Measurements from ENCODE around the gene MED29.

Gene MED29

DNA sequence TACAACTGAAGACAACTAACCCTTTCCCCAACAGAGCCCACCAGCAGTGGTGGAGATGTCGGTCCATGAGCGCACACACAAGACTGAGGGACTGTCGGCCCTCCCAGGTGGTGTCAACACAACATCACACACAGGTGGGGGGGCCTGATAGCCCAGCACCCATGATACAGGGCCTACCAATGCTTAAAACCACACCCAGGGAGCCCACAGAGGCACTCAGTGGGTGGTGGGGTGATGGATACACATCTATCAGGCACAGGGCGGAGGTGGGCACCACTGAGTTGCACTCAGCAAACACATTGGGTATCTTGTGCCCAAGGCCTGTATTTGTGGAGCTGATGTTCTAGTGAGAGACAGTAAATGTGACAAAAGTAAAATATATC lies 8.5 kb downstream of the MED29 start:
- no peak for DNase-seq

DNA sequence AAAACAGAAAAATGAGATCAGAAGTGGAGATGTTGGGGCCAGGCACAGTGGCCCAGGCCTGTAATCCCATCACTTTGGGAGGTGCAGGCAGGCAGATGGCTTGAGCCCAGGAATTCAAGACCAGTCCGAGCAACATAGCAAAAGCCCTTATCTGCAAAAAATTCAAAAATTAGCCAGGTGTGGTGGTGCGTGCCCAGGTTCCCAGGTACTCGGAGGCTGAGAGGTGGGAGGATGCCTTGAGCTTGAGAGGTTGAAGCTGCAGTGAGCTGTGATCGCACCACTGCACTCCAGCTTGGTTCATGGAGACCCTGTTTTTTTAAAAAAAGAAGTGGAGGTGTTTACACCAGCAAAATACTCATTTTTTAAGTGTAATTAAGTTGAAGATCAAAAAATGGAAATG lies 8.9 kb downstream of the MED29 start:
- no peak for DNase-seq

DNA sequence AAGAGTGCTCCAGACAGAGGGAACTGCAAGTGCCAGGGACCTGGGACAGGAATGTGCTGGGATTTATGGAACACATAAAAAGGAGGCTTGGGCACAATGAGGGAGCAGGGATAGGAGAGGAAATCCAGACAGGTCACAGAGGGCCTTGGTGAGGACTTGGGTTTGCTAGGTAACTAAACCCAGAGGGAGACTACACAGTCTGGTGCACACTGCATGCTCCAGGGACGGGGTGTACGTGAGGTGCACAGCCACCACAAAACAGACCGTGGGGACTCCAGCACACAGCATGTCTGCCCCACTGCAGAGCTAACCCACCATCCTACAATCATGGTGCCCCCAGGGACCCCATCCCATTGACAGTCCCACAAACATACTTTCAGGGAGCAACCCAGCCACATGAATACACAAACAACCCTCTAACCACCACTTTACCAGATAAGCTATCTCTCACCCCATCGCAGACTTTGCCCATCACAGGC lies 9.9 kb downstream of the MED29 start:
- DNase-seq, result no peak

DNA sequence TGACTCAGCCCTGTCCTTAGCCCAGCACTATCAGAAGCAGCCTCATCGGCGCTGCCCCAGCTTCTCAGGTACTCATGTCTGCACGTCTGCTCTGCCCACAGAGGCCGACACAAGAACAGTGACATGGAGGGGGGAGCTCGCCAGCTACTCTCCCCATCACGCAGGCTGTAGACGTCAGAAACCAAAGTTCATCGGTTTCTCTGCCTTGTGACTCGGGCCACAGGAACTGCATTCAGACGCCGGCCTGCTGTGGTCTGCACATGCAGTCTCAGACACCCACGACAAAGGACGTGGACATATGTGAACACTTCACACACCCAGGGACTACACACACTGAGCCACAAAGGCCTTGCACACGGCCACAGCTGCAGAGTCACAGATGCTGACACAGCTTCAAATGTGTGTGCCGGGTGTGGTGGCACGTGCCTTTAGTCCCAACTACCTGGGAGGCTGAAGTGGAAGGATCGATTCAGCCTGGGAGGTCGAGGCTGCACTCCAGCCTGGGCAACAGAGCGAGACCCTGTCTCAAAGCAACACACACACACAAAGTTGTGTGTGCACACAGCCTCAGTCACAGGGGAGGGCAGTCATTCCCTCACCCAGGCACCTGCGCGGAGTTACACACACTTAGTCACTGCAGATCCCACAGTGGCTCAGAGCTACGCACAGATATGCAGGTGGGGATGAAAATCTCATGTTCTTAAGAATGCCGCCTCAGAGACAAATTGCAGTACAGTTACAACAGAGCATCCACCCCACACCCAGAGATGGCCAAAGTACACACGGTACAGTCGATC lies 10.6 kb downstream of the MED29 start:
- DNase-seq, result no peak

DNA sequence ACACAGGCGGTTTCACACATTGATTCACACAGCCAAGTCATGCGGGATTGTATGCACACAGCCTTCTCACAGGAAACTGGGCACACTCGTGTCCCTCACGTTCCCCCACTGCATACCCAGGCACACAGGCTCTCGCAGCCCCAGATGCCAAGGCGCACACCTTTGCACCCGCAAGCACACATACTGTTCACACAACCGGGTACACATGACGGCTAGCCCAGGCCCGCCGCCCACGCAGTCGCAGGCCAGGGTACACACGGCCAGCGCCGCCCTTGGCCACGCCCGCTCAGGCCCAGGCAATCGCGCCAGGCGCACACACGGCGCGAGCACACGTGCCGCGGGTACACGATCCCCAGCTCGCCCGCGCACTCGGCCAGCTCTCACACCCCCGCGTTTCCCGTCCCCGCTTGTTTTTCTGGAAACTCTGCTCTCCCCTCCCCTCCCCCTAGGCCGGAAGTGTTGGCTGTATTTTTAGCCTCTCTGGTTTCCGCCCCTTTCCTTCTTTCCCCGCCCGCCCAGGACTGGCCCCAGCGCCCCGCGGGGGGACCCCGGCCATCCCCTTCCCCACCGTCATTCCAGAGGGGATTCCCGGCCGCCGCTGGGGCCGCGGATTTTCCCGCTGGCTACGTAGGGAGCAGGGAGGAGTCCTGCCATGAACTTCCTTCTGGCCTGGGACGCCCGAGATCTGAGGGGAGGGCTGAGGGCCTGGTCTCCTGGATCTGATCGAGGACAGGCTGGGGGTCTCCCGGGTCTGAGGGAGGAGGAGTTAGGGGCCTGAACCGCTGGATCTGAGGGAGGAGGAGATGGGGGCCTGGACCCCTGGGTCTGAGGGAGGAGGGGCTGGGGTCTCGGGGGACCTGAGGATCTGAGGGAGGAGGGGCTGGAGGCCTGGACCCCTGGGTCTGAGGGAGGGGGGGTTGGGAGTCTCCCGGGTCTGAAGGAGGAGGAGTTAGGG lies 11.4 kb downstream of the MED29 start:
- DNase-seq, result peak; percentile 86

DNA sequence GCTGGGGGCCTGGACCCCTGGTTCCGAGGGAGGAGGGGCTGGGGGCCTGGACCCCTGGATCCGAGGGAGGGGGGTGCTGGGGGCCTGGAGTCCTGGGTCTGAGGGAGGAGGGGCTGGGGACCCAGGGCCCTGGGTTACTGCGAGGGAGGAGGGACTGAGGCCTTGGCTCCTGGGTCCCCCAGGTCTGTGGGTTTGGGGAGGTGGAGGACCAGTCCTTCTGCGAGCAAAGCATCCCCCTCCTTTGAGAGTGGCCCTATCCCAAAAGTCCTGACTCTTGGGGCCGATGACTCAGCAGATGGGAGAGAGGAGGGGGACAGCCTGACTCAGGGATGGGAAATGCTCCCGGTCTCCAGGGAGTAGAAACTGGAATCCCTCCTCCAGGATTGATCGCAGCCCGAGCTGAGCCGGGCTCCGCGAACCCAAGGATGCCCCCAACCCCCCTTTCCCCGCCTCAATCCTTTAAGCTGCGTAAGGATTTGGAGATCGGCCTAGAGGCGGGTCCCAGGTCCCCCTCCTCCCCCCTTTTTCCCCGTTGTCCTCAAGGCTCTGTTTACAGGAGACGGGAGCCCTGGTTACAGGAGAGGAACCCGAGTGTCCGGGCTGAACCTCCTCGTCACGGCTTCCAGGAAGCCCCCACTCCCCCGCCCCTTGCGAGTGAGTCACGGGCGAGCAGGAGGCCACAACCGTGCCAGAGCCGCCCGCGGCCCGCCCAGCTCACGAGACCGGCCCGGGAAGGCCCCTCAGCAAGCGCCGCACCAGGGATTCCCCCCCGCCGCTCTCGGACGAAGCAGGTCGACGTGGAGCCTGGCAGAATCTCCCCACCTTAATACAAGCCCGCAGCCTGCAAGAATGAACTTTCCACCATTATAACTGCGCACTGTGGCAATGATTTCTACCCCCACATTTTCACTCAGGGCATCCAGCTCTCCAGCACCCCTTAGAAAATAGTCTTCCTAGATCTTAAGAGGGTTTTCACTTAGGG lies 12.4 kb downstream of the MED29 start:
- peak; percentile 98 for DNase-seq

DNA sequence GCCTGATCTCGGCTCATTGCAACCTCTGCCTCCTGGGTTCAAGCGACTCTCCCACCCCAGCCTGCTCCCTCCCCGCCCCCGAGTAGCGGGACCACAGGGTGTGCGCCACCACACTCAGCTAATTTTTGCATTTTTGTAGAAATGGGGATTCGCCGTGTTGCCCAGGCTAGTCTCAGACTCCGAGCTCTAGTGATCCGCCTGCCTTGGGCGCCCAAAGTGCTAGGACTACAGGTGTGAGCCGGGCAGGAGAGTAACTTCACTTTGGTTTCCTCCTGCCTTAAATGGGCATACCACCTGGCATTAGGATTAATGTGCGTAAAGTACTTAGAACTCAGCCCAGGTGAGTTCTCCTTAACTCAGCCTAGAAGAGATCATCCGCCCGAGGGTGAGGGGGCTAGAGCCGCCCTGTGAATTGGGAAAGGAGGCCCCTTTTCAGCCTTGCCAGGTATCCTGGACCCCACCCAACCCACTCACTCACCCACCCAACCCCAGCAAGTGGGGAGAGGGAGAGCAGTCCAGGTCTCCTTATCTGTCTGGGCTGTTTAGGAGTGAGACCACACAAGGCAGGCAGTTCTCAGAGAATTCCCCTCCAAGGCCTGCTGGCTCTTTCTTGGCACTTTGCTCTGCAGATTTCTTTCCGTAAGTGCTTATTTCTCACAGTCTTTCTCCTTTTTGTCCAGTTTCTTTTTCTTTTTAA lies 14.2 kb downstream of the MED29 start:
- DNase-seq, result no peak

DNA sequence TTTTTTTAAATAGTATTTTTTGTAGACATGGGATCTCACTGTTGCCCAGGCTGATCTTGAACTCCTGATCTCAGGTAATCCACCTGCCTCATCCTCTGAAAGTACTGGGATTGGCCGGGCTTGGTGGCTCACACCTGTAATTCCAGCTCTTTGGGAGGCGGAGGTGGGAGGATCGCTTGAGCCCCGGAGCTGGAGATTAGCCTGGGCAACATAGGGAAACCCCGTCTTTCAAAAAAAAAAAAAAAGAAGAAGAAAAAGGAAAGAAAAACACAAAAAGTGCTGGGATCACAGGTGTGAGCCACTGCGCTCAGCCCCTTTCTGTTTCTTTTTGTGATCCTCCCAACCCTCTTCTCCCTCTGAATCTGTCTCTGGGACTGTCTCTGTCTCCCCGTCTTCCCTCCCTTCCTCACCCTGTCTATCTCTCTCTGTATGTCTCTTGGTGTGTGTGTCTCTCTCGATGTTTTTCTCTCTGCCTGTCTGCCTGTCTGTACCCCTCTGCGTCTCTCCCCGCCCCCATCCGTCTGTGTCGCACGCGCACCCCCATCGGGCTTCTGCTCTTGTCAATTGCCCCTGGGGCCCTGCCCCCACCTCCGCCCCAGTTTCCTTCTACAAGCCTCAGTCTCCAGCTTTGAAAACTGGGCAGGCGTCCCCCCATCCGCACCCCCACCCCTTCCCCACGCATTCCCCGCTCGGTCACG lies 14.9 kb downstream of the MED29 start:
- peak; percentile 36 for DNase-seq

DNA sequence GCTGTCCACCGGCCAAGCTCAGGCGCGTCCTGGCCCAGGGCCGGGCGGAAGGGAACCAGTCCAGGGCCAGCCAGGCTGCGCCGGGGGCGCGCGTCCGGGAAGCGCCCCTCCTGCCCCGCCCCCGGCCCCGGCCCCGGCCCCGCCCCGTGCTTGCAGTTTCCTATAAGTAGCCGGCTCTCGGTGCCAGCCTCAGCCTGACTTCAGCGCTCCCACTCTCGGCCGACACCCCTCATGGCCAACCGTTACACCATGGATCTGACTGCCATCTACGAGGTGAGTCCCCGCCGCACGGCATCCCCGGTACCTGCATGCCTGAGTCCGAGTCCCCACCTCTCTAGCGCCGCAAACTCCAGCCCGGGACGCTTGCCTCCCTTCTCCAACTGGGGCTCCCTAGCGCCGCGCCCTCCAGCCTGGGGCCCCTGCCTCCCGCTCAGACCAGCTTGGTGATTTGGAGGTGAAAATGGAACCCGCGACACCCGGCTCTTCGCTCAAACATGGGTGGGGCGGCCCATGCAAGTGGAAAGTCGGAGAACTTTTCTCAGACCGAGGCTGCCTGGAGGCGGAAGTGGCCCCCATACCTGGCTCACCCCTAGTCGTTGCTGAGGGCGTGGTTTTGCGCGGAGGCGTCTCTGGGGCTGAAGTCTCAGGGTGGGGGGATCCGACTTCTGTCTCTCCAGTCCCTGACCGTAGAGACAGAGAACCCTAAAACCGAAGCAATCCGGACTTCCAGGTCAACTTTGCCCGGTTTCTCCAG lies 15.7 kb downstream of the MED29 start, which contains the start of gene ZFP36:
Gene ZFP36 (plus strand): TSS at position 192 of the 754 bp plus-strand sequence. CDS start 58 bp downstream, at position 250.
- peak; percentile 89 for DNase-seq

DNA sequence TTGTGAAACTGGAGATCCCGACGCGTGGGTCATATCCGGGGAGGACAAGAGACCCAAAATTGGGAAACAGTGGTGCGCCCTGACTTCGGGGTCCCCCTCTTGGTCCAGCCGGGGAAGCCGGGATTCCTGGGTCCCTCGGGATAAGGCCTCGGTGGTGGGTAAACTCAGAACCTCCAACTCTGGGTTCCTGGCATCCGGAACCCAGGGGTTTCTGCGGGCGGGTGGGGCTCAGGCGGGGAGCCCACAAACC lies 16.2 kb downstream of the MED29 start:
- peak; percentile 44 for DNase-seq

DNA sequence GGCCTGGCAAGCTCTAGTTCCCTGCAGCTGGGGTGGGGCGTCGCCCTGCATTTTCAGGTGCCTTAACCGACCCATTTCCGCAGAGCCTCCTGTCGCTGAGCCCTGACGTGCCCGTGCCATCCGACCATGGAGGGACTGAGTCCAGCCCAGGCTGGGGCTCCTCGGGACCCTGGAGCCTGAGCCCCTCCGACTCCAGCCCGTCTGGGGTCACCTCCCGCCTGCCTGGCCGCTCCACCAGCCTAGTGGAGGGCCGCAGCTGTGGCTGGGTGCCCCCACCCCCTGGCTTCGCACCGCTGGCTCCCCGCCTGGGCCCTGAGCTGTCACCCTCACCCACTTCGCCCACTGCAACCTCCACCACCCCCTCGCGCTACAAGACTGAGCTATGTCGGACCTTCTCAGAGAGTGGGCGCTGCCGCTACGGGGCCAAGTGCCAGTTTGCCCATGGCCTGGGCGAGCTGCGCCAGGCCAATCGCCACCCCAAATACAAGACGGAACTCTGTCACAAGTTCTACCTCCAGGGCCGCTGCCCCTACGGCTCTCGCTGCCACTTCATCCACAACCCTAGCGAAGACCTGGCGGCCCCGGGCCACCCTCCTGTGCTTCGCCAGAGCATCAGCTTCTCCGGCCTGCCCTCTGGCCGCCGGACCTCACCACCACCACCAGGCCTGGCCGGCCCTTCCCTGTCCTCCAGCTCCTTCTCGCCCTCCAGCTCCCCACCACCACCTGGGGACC lies 16.6 kb downstream of the MED29 start:
- DNase-seq, result peak; percentile 34

DNA sequence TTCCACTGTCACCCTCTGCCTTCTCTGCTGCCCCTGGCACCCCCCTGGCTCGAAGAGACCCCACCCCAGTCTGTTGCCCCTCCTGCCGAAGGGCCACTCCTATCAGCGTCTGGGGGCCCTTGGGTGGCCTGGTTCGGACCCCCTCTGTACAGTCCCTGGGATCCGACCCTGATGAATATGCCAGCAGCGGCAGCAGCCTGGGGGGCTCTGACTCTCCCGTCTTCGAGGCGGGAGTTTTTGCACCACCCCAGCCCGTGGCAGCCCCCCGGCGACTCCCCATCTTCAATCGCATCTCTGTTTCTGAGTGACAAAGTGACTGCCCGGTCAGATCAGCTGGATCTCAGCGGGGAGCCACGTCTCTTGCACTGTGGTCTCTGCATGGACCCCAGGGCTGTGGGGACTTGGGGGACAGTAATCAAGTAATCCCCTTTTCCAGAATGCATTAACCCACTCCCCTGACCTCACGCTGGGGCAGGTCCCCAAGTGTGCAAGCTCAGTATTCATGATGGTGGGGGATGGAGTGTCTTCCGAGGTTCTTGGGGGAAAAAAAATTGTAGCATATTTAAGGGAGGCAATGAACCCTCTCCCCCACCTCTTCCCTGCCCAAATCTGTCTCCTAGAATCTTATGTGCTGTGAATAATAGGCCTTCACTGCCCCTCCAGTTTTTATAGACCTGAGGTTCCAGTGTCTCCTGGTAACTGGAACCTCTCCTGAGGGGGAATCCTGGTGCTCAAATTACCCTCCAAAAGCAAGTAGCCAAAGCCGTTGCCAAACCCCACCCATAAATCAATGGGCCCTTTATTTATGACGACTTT lies 17.4 kb downstream of the MED29 start:
- DNase-seq, result peak; percentile 66

DNA sequence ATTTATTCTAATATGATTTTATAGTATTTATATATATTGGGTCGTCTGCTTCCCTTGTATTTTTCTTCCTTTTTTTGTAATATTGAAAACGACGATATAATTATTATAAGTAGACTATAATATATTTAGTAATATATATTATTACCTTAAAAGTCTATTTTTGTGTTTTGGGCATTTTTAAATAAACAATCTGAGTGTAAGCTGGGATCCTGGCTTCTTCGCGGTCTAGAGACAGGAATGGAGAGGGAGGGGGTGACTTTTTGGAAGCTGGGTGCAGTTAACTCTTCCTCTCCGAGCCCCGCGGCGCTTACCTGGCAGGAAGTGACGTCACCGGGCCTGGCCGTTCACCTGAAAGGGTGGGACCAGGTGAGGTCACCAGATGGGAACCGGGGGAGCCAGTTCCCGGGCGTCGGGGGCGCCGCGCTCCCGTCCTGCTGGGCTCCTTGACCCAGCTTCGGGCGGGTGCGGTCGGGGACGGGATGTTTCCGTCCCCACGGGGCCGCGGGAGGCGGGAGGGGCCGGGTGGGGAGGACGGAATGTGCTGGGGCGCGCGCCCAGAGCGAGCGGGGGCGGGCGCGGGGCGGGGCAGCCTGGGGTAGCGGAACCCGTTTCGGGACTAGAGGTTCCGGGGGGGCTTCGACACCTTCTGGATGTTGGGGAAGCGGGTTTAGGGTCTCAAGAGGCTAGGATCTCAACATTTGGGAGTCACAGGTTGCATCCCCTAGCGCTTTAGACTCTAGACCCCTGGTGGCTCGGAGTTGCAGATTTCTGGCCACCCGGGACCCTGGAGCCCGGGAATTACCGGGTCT lies 18.2 kb downstream of the MED29 start:
- peak; percentile 76 for DNase-seq

DNA sequence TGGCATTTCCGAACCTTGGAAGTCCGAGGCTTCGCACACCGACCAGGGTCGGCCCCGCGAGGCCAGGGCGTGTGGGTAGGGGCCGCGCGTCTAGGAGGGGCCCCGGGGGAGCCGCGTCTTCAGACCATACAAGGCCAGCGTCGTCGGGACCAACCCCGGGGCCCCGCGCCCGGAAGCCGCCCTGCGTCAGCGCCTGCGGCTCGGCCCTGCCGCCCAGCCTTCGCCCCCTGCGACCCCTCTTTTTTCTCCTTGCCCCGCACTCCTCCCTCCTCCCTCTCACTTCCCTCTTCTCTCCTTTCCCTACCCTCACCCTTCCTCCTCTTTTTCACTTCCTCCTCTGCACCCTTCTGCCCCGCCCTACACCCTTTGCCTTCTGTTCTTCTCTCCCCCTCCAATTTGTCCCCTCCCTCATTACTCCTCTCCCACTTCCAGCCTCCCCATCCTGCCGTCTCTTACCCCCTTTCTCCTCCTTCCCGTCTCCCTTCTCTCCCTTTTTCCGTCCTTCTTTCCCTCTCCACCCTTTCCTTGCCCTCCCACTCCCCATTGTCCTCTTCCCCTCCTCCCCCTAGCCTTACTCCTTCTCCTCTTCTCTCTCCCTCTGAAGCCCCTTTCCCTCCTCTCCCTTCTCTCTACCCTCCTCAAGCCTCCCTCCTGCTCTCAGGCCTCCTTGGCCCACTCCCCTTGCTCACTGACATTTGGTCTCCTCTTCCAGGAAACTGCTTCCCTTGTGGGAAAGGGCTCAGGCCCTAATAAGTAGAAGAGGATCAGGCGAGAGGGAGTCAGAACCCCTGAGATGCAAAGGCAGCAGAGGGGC lies 19.0 kb downstream of the MED29 start:
- peak; percentile 70 for DNase-seq

DNA sequence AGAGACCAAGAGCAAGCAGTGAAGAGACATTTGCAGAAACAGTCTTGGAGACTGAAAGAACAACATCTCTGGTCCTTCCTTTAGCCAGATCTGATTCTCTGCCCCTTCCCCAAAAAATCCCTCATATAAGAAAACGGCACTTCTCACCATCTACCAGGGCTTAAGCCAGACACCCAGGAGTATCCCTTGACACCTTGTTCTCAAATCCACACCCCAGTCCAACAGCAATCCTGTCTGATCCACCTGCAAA lies 19.6 kb downstream of the MED29 start:
- DNase-seq, result no peak

DNA sequence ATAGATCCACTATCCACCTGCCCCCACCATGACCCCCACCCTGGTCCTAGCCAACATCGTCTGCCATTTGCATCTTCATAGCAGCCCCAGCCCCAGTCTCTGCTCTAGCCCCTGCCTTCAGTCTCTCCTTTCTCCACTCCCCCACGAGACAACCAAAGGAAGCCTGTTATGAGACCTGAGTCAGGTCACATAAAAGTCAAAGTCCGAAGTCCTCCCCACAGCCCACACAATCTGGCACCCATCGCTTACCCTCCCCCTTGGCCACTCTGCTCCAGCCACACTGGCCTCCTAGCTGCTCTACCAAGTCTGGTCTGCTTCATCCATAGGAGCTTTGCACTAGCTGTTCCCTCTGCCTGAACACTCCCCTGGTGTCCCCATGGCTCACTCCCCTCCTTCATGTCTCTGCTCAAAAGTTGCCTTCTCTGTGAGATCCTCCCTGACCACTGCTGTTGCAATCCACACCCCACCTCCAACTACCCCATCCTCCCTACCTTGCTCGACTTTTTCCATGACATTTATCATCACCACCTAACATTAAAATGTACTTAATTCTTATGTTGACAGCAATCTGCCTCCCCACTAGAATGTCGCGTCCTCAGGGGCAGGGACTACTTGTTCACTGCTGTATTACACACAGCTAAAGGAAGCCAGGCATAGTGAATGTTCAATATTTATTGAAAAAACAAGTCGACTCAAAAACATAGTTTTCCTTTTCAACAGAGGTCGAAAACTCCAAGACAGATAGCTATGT lies 20.1 kb downstream of the MED29 start:
- peak; percentile 35 for DNase-seq

DNA sequence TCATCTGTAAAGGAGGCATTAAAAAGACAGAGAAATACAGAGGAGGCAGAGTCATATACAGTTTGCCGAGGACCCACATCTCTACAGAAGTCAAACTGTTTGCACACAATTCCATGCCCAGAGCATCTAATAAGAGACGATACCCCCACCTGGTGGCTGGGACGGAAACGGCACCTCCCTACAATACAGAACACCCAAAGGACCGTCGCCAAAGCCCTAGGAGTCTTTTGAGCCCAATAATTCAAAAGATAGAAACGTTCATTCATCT lies 20.6 kb downstream of the MED29 start:
- peak; percentile 85 for DNase-seq

Data from HCEC 1CT (cell line).